ENCODE measurements around the gene HOXD10.

HOXD10 gene

DNA sequence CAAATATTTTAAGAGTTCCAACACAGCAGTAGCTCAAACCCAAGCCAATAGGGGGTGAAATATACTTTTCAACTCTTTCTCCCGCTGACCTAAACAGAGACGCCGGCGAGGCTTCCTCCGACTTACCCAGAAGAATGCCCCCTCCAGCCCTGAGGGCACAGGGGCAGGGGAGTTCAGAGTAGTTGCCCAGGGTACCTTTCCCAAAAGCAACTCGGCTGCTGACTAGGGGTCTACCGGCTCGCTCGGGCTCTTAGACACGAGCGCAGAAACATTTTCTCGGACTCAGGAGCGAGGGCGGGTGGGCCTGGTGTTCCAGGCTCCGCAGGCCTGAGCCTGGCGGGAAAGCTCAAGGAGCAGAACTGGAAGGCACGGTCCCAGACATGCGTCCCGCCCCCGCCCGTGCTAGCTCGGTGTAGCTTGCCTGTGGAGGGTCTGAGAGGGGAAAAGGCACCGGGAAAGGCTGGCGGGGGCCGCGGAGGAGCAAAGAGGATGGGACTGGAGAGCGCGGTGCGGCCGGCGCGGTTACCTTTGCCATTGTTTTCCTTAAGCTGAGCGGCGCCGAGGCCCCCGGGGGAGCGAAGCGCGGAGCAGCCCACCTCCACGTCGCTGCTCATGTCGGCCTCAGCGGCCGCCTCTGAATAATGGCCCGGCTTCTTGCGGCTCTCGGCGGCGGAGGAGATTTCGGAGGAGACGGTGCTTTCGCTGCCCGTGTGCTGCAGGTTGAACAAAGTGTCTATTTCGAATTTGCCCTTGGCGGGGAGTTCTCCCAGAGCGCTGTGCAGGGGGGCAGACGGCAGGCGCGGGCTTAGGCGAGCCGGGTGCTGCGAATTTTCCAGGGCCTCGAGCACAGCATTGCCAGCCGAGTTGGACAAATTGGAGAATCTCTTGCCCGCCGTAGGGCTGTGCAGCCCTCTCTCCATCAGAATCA lies 33.5 kb upstream of the HOXD10 start:
- no peak for DNase-seq

DNA sequence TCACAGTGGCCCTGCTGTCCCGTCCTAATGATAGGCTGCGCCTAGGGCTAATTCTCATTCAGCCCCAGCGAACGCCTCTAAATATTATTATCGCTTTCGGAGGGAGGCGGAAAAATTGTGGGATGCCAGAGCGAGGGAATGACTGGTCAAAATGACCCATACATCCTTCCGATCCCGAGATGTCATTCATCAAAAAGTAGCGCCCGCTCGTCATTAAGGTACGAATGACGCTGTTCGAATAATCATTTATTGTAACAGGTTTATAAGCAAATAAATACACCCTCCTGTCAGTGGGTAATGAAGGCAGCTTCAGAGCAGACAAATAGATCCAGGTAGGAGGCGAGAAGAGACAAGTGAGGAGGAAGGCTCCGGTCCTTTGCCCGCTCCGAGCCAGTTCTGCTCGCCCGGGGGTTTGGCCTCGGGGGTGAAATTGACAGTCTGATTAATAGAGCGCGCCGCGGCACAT lies 32.7 kb upstream of the HOXD10 start, which contains the start of gene EVX2:
EVX2 (minus strand) TSS at position 167 of the 466 bp plus-strand sequence. CDS start 186 bp downstream, outside the sequence.
- no peak for DNase-seq

GRCh38 chr2:176084611-176085119 lies 31.9 kb upstream of the HOXD10 start:
- no peak for DNase-seq

GRCh38 chr2:176085120-176085788 lies 31.3 kb upstream of the HOXD10 start:
- no peak for DNase-seq

DNA sequence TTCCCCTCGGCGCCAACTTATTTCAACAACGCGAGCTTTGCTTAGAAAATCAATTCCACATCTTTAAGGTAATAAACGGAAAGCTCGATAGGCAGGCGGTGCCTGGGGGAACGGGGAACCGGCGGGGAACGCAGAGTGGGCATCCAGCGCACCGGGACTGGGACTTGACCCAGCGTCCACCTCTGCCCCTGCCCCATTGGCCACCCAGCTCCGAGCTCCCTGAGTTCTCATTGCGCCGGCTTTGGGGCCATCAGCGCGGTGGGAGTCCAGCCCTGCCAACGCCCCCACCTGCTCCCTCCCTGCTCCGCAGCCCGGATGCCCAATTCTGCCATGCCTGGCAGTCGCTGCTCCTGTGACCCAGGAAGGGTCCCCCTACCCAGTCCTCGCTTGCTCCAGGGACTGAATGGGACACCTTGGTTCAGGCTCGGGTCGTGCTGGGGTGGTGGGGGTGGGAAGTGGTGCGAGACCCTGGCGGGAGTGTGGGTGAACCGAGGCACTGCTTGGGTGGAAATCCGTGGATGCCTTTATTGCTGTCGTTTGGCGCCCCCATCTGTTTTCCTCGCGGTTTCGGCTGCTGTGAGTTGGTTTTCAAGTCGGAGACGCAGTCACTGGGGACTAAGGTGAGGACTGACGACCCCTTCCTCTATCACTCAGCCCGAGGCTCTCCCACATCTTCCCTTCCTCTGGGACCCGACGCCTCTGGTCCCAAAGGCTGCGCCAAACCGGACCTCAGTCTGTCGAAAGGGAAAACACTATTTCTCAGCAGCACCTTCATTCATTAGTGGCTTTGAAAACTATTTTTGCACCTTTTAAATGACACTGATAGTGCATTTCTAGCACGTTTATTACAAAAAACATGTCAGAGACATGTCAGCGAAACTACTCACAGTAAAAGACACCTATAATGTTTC lies 30.5 kb upstream of the HOXD10 start:
- no peak for DNase-seq

GRCh38 chr2:176087330-176088047 lies 29.1 kb upstream of the HOXD10 start:
- no peak for DNase-seq

DNA sequence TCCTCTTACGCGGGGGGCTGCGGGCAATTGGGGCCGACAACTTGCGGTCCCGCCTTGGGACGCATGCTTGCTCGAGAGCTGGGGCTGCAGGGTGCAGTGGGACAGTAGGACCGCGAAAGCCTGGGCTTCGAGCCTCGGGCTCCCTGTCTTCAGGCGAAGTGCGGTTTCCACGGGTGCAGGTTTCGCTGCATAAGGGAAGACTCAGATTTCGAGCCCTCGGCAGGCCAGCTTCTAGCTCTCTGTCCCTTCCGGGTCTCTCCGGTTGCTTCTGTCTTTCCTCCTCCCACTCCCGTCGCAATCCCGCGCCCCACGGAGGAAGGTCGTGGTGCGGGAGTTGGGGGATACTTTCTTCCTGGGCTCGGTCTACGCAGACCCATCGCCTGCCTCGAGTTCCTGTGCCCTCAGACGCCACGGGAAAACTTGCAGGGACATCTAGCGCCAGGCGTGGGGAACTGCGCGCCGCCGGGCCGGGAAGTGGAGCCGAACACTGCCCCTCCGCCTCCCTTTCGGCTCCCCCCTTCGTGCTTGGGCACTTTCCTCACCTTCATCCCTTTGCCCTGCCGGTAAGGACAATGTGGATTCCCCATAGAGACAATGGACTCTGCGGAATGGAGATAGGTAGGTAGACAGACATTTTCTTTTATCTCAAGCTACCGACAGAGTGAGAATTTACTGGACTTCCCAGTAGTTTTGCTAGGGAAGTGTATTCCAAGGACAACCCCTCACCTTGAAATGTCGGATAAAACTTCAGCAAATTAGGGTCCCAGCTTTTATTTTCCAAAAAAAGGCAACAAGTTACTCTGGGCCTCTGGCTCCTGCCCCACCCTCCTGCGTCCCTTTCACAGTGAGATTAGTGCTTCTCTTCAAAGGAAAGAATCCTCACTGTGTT lies 28.3 kb upstream of the HOXD10 start:
- DNase-seq: peak; percentile 27

DNA sequence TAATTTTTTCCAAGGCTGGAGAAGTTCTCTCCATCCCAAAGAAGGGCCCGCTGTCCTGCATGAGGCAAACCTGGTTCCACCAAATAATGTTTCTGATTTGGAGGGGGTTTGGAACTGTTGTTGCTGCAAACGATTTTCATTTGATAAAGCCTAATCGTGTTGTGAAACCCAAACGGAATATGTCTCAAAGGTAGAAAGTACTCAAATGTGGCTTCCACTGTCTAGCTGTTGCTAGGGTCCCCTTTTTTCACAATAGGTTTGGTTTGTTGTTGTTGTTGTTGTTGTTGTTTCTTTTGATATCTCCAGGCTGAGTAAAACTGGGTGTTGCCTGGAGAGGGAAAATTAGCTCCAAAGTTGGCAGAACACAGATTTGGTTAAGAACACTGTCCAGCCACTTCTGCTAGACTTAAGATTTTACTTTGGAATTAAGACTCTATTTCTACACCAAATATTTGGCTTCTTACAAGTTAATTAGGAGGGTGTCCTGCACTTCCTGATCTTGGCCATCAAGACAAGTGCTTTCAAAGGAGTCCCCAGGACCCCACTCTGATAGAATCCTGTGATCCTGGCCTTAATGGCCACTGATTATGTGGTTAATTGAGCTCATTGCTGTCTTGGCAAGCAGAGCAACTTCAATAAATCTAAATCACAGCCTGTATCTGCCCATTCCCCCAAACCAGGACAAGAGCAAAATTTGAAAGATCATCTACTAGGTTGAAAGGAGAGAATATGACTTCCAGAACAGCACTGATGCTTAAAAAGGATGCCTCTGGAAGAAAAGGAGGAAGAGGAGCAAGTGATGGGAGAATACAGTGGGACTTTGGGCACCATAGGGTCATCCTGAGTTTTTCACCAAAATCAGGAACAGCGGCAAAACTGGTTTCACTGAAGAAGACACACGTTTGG lies 27.4 kb upstream of the HOXD10 start:
- DNase-seq: no peak

- no peak for DNase-seq
These were observed 26.7 kb upstream of the HOXD10 start for GRCh38 chr2:176089843-176090395.

DNA sequence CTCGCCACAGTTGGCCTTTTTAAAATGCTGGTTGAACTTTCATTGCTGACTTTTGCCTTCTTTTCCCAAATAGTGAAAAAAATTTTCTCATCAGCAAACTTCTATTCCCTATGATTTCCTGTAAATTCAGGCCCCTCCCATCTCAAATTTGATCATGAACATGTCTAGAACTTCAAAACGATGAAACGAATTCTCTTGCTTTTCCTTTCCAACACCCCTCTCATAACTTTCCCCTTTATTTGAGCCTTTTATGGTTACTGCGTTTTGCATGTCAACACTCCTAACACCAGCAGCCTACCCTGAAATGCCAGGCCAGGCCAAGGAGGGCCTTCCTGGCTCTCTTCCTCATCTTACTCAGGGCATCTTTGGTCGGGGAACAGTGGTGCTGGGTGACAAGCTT lies 25.7 kb upstream of the HOXD10 start:
- DNase-seq: no peak

- DNase-seq: no peak
These were observed 25.0 kb upstream of the HOXD10 start for GRCh38 chr2:176091329-176092258.

GRCh38 chr2:176092270-176093144 lies 24.1 kb upstream of the HOXD10 start, which contains the start of gene HOXD13:
HOXD13 (plus strand) TSS chr2:176092721; CDS start chr2:176092891, 170 bp downstream.
- no peak for DNase-seq

DNA sequence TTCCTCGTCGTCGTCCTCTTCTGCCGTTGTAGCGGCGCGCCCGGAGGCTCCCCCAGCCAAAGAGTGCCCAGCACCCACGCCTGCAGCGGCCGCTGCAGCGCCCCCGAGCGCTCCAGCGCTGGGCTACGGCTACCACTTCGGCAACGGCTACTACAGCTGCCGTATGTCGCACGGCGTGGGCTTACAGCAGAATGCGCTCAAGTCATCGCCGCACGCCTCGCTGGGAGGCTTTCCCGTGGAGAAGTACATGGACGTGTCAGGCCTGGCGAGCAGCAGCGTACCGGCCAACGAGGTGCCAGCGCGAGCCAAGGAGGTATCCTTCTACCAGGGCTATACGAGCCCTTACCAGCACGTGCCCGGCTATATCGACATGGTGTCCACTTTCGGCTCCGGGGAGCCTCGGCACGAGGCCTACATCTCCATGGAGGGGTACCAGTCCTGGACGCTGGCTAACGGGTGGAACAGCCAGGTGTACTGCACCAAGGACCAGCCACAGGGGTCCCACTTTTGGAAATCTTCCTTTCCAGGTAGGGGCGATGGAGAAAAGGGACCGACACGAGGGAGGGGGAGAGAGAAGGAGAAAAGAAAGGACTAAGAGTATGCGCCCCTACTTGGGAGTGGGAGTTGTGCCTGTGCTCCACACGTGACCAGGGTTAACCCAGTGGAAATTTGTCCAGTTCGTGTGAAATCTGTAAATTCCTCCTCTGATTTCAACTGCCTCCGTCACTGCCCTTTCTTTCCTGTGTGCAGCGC lies 23.3 kb upstream of the HOXD10 start:
- no peak for DNase-seq

DNA sequence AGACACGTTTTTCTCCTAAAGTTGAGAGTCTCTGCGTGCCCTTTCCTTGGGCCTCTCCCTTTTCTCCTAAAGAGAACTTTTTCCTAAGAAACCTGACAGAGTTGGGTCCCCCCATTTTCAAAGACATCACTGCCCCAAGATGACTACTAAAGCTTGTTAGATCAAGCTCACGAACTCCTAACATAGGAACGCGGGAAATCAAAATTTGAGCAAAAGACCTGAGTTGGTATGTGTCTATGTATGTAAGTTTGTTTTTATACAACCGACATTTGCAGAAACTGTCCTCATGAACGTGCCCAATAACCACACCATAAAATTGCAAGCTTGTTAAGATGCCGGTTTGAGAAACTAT lies 22.7 kb upstream of the HOXD10 start:
- DNase-seq: no peak

GRCh38 chr2:176094349-176094748 lies 22.2 kb upstream of the HOXD10 start:
- no peak for DNase-seq

DNA sequence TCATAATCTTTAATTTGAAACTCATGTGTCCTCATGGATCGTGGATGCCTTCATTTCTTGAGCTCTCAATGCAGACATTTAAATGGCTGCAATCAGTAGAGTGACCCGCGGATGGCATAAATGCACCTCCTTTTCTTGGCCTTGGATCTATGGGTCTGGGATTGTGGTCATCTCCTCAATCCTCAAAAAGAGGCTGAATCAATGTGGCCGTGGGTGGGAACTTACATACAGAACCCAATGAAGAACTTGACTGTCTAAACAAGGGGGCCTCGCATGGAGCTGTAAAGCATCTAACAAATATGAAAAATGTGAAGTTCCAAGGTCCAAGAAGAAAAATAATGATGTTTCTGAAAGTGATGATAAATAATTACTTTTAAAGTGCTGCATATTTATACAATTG lies 21.2 kb upstream of the HOXD10 start:
- DNase-seq: no peak

Data from CD4-positive, alpha-beta T cell treated with Interleukin-17A for 4 hours (primary cell).